Ascending aorta (tissue), 2 donors: ENCODE data around the gene CHRNG. TPM values are rescaled to one million over a fixed set of nuclear protein-coding genes. Genes with fewer than 3 reads are reported as not detected.

Experiments used
- DNase-seq, 2 donors: peaks; one replicate each; pipeline ENCODE4 v3.0.0-alpha.2; 2019; ENCODE audit warnings: low spot score in 2 of 2
- H3K27ac ChIP-seq, 2 donors: fragments of 200-600 bp; sonication (generic); one replicate each; pipeline ENCODE4 v1.5.1; 2016 to 2017; ENCODE audit warnings: mild to moderate bottlenecking in 1 of 2
- H3K27me3 ChIP-seq: fragments of 200-600 bp; sonication (generic); one replicate; pipeline ENCODE4 v1.5.1; 2017
- H3K36me3 ChIP-seq, 2 donors: fragments of 200-600 bp; sonication (generic); one replicate each; pipeline ENCODE4 v1.5.1; 2016
- H3K4me1 ChIP-seq, 2 donors: fragments of 200-600 bp; sonication (generic); one replicate each; pipeline ENCODE4 v1.5.1; 2016 to 2017; ENCODE audit warnings: mild to moderate bottlenecking in 1 of 2
- H3K4me3 ChIP-seq, 2 donors: fragments of 200-600 bp; sonication (generic); one replicate each; pipeline ENCODE4 v1.5.1; 2016 to 2017; ENCODE audit warnings: mild to moderate bottlenecking in 1 of 2
- H3K9me3 ChIP-seq, 2 donors: fragments of 200-600 bp; sonication (generic); one replicate each; pipeline ENCODE4 v1.5.1; 2016
- CTCF ChIP-seq, 3 experiments: fragments of 200-600 bp in 2 of 3; fragments of 450-650 bp in 1 of 3; sonication (generic) in 2 of 3; IDR thresholded peaks; one replicate each; pipeline ENCODE4 v1.5.1; 2016 to 2019; ENCODE audit warnings: antibody characterized with exemption in 3 of 3, mild to moderate bottlenecking in 1 of 3, moderate library complexity in 1 of 3
- intact Hi-C: fragments of 100-400 bp; cut with DNase I; formaldehyde crosslinking; loops from one replicate; pipeline ENCODE4 v1.15.1; 2023
- total RNA-seq: library from RNA; depleted of rRNA; stranded (reverse); fragments of >200 nt; gene quantifications from one replicate; pipeline ENCODE4 v1.1.0, GENCODE V29; 2016

The CHRNG gene
- total RNA-seq, 1 donor from 2014 or later: not detected

DNA sequence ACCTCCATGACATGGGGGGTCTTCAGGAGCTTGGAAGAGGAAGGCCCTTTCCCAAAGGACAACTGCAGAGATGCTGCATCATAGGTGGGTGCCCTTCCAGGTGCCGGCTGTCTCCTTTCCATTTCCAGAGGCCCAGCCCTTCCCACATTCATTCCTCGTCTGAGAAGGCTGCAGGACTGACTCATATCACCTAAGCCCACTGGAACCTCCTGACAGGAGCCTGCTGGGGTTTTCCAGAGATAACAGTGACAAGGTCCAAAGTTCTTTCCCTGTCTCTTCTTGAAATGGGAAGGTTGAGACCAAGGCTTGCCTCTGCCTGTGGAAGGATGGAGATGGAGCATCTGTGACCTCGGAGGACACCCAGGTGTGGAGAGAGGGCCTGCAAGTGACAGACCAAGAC, 22.9 kb upstream of the CHRNG start:
- intact Hi-C loops: no loop called here
- no peak for DNase-seq
- Histone ChIP-seq H3K9me3 (no peaks in the 10 kb centered on the region), H3K36me3 (no peaks in the 10 kb centered on the region), H3K4me3 (no peak overlapping the region), H3K27me3 (peaks cover 2% of the 10 kb centered on the region), H3K4me1 (peaks cover 0 to under 1% of the 10 kb centered on the region in 2 donors), H3K27ac (no peak overlapping the region)
- TF ChIP-seq CTCF (IDR thresholded peaks at IDR 0.05): no peak

DNA sequence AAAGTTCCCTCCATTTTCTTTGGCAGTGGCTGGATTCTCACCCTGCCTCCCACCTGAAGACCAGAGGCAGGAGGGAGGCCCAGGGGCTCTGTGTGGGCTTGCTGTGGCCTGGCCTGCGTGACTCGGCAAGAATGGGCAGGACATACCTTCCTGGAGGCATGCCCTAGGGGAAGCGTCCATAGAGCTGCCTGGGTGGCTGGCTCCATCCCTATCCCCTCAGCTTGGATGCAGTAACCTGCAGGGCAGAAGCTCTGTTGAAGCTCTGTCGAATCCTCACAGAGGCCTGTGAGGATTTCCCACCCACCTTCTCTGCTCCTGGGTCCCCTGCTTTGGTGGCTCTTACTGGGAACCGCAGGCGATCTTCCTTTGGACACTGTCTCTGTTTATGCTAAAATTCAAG, 20.6 kb upstream of the CHRNG start:
- Histone ChIP-seq H3K36me3 (no peaks in the 10 kb centered on the region), H3K9me3 (no peaks in the 10 kb centered on the region), H3K27me3 (peaks cover 25% of the 10 kb centered on the region), H3K4me3 (no peak overlapping the region), H3K4me1 (peaks cover 12 to 16% of the 10 kb centered on the region in 2 donors), H3K27ac (no peak overlapping the region)
- DNase-seq: no peak
- no peak for TF ChIP-seq CTCF (IDR thresholded peaks at IDR 0.05)
- intact Hi-C loops: no loop called here

- DNase-seq: no peak
- Histone ChIP-seq H3K27ac (no peak within 1 kb of the TSS), H3K27me3 (peaks cover 29% of the 10 kb centered on the region), H3K9me3 (no peaks in the 10 kb centered on the region), H3K4me1 (peaks cover 15 to 20% of the 10 kb centered on the region in 2 donors), H3K4me3 (no peak within 1 kb of the TSS), H3K36me3 (no peaks in the 10 kb centered on the region)
- intact Hi-C loops: loop anchor here (10.0 kb wide), 1 partner anchor 595 kb away; the partner anchor contains the start of gene NPPC
- TF ChIP-seq CTCF (IDR thresholded peaks at IDR 0.05): no peak
Observed at GRCh38 chr2:232519581-232520438, 19.7 kb upstream of the CHRNG start, which contains the start of gene PRSS56. Gene PRSS56, plus strand, starts transcription at chr2:232520388. Its CDS starts 211 bp downstream, at chr2:232520599.

- DNase-seq: no peak
- no peak overlapping the region for H3K27ac ChIP-seq
- H3K4me3 ChIP-seq: no peak overlapping the region
- peaks cover 29% of the 10 kb centered on the region for H3K27me3 ChIP-seq
- no peaks in the 10 kb centered on the region for H3K36me3 ChIP-seq
- intact Hi-C loops: loop anchor here (10.0 kb wide), 1 partner anchor 596 kb away; the partner anchor contains the start of gene NPPC
- peaks cover 15 to 20% of the 10 kb centered on the region in 2 donors for H3K4me1 ChIP-seq
- no peaks in the 10 kb centered on the region for H3K9me3 ChIP-seq
- TF ChIP-seq CTCF (IDR thresholded peaks at IDR 0.05): no peak
Observed at GRCh38 chr2:232520489-232520888, 19.0 kb upstream of the CHRNG start.

- Histone ChIP-seq H3K4me1 (peaks cover 15 to 20% of the 10 kb centered on the region in 2 donors), H3K36me3 (no peaks in the 10 kb centered on the region), H3K27me3 (peaks cover 29% of the 10 kb centered on the region), H3K4me3 (no peak overlapping the region), H3K27ac (no peak overlapping the region), H3K9me3 (no peaks in the 10 kb centered on the region)
- intact Hi-C loops: loop anchor here (10.0 kb wide), 1 partner anchor 596 kb away; the partner anchor contains the start of gene NPPC
- no peak for TF ChIP-seq CTCF (IDR thresholded peaks at IDR 0.05)
- no peak for DNase-seq
Observed at GRCh38 chr2:232521098-232521497, 18.4 kb upstream of the CHRNG start.
